Transverse colon (tissue), 4 donors: Measurements from ENCODE around the gene LCP2. TPM values are rescaled to one million over a fixed set of nuclear protein-coding genes. Genes with fewer than 3 reads are reported as not detected.

Experiments used
- DNase-seq: peaks from one replicate; pipeline ENCODE4 v3.0.0-alpha.2; 2019
- H3K27ac ChIP-seq, 4 donors: fragments of 200-600 bp; sonication (generic); 2 replicates each; pipeline ENCODE4 v1.5.1; 2016 to 2018; ENCODE audit warnings: inconsistent platforms in 4 of 4
- H3K27me3 ChIP-seq: fragments of 200-600 bp; sonication (generic); 2 replicates; pipeline ENCODE4 v1.5.1; 2017; ENCODE audit warnings: inconsistent platforms
- H3K36me3 ChIP-seq, 4 donors: fragments of 200-600 bp; sonication (generic); 2 replicates each; pipeline ENCODE4 v1.5.1; 2017 to 2019; ENCODE audit warnings: inconsistent platforms in 4 of 4
- H3K4me1 ChIP-seq, 4 donors: fragments of 200-600 bp; sonication (generic); 2 replicates each; pipeline ENCODE4 v1.5.1; 2017 to 2020; ENCODE audit warnings: inconsistent platforms in 4 of 4
- H3K4me3 ChIP-seq, 4 donors: fragments of 200-600 bp; sonication (generic); 1 replicate in 1 of 4; 2 replicates in 3 of 4; pipeline versions ENCODE4 v1.5.1 to v1.6.1; 2017 to 2019; ENCODE audit warnings: inconsistent platforms in 4 of 4
- H3K9me3 ChIP-seq, 2 donors: fragments of 200-600 bp; sonication (generic); 2 replicates each; pipeline ENCODE4 v1.5.1; 2017 to 2019; ENCODE audit warnings: inconsistent platforms in 2 of 2
- EP300 ChIP-seq: sonication (generic); formaldehyde crosslinking; IDR thresholded peaks from one replicate; pipeline ENCODE4 v1.6.1; 2017; ENCODE audit warnings: antibody characterized with exemption, low read depth
- POLR2A ChIP-seq: fragments of 450-650 bp; IDR thresholded peaks from one replicate; pipeline ENCODE4 v1.6.1; 2016; ENCODE audit warnings: antibody characterized with exemption, mild to moderate bottlenecking, moderate library complexity
- POLR2AphosphoS5 ChIP-seq, 3 donors: sonication (generic); formaldehyde crosslinking; IDR thresholded peaks; one replicate each; pipeline ENCODE4 v1.6.1; 2016; ENCODE audit warnings: antibody characterized with exemption in 3 of 3
- WGBS, 2 donors: methylation state at CpG; one replicate each; pipeline ENCODE4 v1.1.5; 2018; ENCODE audit warnings: low coverage in 1 of 2; 5-methylcytosine and 5-hydroxymethylcytosine counted together
- in situ Hi-C, 4 donors: fragments of 200-750 bp; cut with MboI; loops; one replicate each; pipeline versions ENCODE4 v1.15.0 to v1.15.1; 2017; ENCODE audit warnings: low sequenced_read_pairs in 3 of 4, low pct_ligation_motif_present in 1 of 4, low pct_unique_long_range_greater_than_20kb in 1 of 4
- intact Hi-C: fragments of 100-400 bp; cut with DNase I; formaldehyde crosslinking; loops from one replicate; pipeline ENCODE4 v1.15.1; 2023; ENCODE audit warnings: low total_unique reads
- total RNA-seq, 4 donors: library from RNA; depleted of rRNA; stranded (reverse); fragments of >200 nt; gene quantifications; one replicate each; pipeline ENCODE4 v1.1.0, GENCODE V29; 2016
- TF ChIP-seq, protein P1 (sequence below), 5 experiments: fragments of 200-600 bp in 3 of 5; fragments of 450-650 bp in 2 of 5; sonication (generic) in 3 of 5; IDR thresholded peaks; 1 replicate in 2 of 5; 2 replicates in 3 of 5; pipeline ENCODE4 v1.5.1; 2016 to 2017; ENCODE audit warnings: antibody characterized with exemption in 5 of 5, inconsistent platforms in 3 of 5, mild to moderate bottlenecking in 2 of 5, moderate library complexity in 1 of 5

The LCP2 gene
- total RNA-seq, 4 donors from 2014 or later = 2.6 to 33.0 (median 23.3) TPM

DNA sequence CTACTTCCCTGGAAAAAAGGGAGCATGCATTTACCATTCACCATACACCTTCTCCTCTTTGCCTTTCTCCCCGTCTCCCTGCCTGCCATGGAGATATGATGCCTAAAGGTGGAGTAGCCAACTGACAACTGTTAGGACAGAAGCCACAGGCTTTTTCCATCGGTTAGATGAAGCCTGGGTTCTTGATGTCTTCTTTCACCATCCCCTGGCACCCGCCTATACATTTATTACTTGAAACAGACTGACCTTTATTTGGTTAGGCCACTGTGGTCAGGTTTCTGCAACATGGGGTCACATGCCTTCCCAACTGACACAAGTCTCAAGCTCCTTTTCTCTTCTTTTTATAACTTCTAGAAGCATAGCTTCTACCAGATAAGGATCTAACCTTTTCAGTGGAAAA, 7.1 kb downstream of the LCP2 start:
- DNase-seq = no peak
- intact Hi-C loops = no loop called here
- Histone ChIP-seq H3K9me3 (no peaks in the 10 kb centered on the region), H3K4me1 (peaks cover 0 to 26% (median 2%) of the 10 kb centered on the region in 4 donors), H3K36me3 (no peaks in the 10 kb centered on the region), H3K27ac (peak overlapping the region; percentile 28 to 69 (median 50)), H3K27me3 (no peaks in the 10 kb centered on the region), H3K4me3 (no peak overlapping the region)
- in situ Hi-C loops = no loop called here
- TF ChIP-seq POLR2AphosphoS5 (IDR thresholded peaks at IDR 0.05) = no peak
- no peak for TF ChIP-seq POLR2A
- 81% methylated on average over 3 of the region's 3 CpGs; no CpG with 5 or more reads in 1 of the 2 donors for WGBS, 2 donors

DNA sequence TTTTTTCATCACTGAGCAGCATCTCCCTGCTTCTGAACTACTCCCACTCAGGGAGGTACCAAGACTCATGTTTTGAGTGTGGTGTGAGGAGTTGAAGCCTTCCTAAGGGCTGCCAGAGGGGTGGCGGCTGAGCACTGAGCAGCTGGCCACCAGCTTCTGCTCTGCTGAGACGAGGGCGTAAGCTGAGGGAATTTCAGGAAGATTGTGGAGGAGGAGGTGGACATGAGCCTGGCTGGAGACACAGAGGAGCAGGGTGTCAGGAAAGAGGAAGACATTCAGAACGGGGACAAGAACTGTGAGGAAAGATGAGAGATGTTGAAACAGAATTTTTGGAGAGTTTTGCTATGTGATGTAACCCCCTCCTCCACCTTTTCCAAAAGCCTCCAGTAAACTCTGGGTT, 7.8 kb downstream of the LCP2 start:
- H3K36me3 ChIP-seq = no peaks in the 10 kb centered on the region
- H3K4me1 ChIP-seq = peaks cover 0 to 26% (median 2%) of the 10 kb centered on the region in 4 donors
- intact Hi-C loops (no loop called here), in situ Hi-C loops (no loop called here)
- no peak for TF ChIP-seq POLR2AphosphoS5 (IDR thresholded peaks at IDR 0.05)
- no peak for TF ChIP-seq POLR2A
- no peak for TF ChIP-seq EP300
- TF ChIP-seq, protein P1, sequence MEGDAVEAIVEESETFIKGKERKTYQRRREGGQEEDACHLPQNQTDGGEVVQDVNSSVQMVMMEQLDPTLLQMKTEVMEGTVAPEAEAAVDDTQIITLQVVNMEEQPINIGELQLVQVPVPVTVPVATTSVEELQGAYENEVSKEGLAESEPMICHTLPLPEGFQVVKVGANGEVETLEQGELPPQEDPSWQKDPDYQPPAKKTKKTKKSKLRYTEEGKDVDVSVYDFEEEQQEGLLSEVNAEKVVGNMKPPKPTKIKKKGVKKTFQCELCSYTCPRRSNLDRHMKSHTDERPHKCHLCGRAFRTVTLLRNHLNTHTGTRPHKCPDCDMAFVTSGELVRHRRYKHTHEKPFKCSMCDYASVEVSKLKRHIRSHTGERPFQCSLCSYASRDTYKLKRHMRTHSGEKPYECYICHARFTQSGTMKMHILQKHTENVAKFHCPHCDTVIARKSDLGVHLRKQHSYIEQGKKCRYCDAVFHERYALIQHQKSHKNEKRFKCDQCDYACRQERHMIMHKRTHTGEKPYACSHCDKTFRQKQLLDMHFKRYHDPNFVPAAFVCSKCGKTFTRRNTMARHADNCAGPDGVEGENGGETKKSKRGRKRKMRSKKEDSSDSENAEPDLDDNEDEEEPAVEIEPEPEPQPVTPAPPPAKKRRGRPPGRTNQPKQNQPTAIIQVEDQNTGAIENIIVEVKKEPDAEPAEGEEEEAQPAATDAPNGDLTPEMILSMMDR (IDR thresholded peaks at IDR 0.05) = no peak
- H3K27me3 ChIP-seq = no peaks in the 10 kb centered on the region
- H3K27ac ChIP-seq = peak overlapping the region; percentile 28 to 69 (median 50)
- DNase-seq = no peak
- 70% methylated on average over 4 of the region's 4 CpGs; no CpG with 5 or more reads in 1 of the 2 donors for WGBS, 2 donors
- H3K9me3 ChIP-seq = no peaks in the 10 kb centered on the region
- no peak overlapping the region for H3K4me3 ChIP-seq

DNA sequence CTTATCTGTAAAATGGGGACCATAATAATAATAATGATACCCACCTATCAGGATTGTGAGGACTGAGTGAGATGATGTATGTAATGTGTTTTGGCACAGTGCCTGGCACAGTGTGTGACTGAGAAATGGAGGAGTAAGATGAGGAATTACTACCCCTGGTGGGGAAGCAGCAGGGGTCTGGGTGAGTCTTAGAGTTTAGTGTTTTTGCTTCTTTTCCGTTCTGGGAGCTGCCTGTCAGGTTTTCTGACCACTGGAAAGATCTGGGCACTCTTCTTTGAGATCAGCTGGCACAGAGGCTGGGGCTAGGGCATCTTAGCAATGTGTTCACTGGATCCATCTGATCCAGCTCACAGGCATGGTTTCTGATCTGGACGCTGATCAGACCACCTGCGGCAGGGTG, 8.5 kb downstream of the LCP2 start:
- Histone ChIP-seq H3K36me3 (no peaks in the 10 kb centered on the region), H3K4me3 (no peak overlapping the region), H3K9me3 (no peaks in the 10 kb centered on the region), H3K27me3 (no peaks in the 10 kb centered on the region), H3K27ac (peak overlapping the region; percentile 29 to 69 (median 62)), H3K4me1 (peaks cover 0 to 26% (median 2%) of the 10 kb centered on the region in 4 donors)
- intact Hi-C loops = no loop called here
- WGBS, 2 donors = 87% methylated on average over 3 of the region's 3 CpGs; no CpG with 5 or more reads in 1 of the 2 donors
- no peak for TF ChIP-seq POLR2AphosphoS5 (IDR thresholded peaks at IDR 0.05)
- TF ChIP-seq POLR2A = no peak
- TF ChIP-seq, protein P1 (IDR thresholded peaks at IDR 0.05) = no peak
- TF ChIP-seq EP300 = no peak
- no peak for DNase-seq
- in situ Hi-C loops = no loop called here

DNA sequence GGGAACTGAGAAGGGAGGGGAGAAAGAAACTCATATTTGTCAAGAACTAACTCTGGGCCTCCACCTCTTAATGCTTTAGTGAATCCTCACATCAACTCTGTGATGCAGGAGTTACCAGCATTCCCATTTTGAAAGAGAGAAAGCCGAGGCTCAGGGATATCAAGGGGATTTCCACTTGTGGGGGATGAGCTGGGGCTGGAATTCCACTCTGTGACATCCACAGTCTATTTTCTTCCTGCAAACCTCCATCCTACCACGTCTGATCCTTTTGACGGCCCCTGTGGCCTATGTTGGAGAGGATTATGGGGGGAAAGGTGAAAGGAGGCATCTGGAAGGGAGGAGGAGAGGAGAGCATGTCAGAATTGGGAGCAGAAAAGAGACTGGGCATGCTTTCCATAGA, 9.0 kb downstream of the LCP2 start:
- 36 to 55% methylated on average over 2 to 3 of the region's 3 CpGs for WGBS, 2 donors
- in situ Hi-C loops = no loop called here
- no peak for DNase-seq
- Histone ChIP-seq H3K4me1 (peaks cover 0 to 26% (median 2%) of the 10 kb centered on the region in 4 donors), H3K36me3 (no peaks in the 10 kb centered on the region), H3K27ac (peak overlapping the region; percentile 46 to 69 (median 62)), H3K4me3 (no peak overlapping the region), H3K27me3 (no peaks in the 10 kb centered on the region), H3K9me3 (no peaks in the 10 kb centered on the region)
- intact Hi-C loops = no loop called here
- TF ChIP-seq POLR2AphosphoS5 (IDR thresholded peaks at IDR 0.05) (no peak), EP300 (no peak)

DNA sequence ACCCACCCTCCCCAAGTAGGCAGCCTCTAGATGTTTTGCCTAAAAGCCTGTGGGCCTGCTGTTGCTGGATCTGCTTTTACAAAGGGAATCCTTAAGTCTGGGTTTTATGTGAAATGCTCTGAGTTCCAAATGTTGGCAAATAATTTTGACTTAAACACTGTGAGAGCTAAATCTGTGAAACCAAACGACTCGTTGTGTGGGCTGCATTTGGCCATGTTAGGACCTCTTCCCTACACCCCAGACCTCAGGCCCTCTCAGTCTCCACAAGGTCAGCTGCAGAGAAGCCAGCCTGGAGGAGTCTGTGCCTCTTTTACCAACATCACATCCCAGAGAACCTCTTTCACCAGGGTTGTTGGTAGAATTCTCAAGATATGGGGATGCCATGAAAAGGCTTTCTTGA, 9.4 kb downstream of the LCP2 start:
- in situ Hi-C loops (no loop called here), intact Hi-C loops (no loop called here)
- TF ChIP-seq POLR2AphosphoS5 (IDR thresholded peaks at IDR 0.05) = no peak
- TF ChIP-seq POLR2A = no peak
- no peak for TF ChIP-seq EP300
- TF ChIP-seq, protein P1 (IDR thresholded peaks at IDR 0.05) = no peak
- no peaks in the 10 kb centered on the region for H3K27me3 ChIP-seq
- no peaks in the 10 kb centered on the region for H3K9me3 ChIP-seq
- no peaks in the 10 kb centered on the region for H3K36me3 ChIP-seq
- H3K27ac ChIP-seq = peak overlapping the region; percentile 46 to 69 (median 62)
- WGBS, 2 donors = 40 to 50% methylated on average over 1 to 2 of the region's 2 CpGs
- no peak for DNase-seq
- peaks cover 0 to 26% (median 2%) of the 10 kb centered on the region in 4 donors for H3K4me1 ChIP-seq
- no peak overlapping the region for H3K4me3 ChIP-seq
